ENCODE measurements around the gene BRMS1.
"Not testable (repeated sequence)": the region's sequence is repeated elsewhere in the genome, so short reads cannot be mapped to it uniquely, and the experiment has no call there.

The BRMS1 gene

DNA sequence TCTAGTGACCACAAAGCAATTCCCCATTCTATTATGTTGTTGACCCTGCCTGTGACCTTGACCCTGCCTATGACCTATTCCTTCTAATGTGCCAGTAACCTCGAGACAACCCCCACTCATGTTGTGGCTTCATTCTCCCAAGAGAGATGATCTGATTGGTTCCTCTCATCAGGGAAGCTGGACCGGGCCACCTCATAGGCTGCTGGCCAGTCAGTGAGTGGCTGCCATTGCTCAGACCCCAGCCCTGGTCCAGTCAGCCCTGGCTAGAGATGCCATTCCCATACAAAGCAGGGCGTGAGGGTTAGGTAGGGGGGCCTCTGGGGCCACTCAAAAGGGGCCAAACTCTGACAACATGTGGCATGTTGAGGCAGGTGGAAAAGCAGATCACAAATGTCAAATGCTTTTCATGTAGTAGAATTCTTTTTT, 14.8 kb upstream of the BRMS1 start:
- Histone ChIP-seq H3K4me2 (no peak overlapping the region), H3K27ac (no peak overlapping the region), H2AFZ (ENCODE audit: low read depth) (no peak overlapping the region), H3K36me3 (ENCODE audit: insufficient read depth) (no peaks in the 10 kb centered on the region), H3K4me1 (ENCODE audit: low read depth, poor library complexity, severe bottlenecking) (no peaks in the 10 kb centered on the region), H3K4me3 (IDR thresholded peaks at IDR 0.05; ENCODE audit: insufficient read depth, low read depth, low read length) (no peak overlapping the region), H3K79me2 (ENCODE audit: insufficient read depth, low read depth) (no peaks in the 10 kb centered on the region), H4K20me1 (ENCODE audit: insufficient read depth) (no peaks in the 10 kb centered on the region), H3K9ac (no peak overlapping the region), H3K27me3 (ENCODE audit: insufficient read depth, low read depth) (no peaks in the 10 kb centered on the region)
- TF ChIP-seq, protein P1, sequence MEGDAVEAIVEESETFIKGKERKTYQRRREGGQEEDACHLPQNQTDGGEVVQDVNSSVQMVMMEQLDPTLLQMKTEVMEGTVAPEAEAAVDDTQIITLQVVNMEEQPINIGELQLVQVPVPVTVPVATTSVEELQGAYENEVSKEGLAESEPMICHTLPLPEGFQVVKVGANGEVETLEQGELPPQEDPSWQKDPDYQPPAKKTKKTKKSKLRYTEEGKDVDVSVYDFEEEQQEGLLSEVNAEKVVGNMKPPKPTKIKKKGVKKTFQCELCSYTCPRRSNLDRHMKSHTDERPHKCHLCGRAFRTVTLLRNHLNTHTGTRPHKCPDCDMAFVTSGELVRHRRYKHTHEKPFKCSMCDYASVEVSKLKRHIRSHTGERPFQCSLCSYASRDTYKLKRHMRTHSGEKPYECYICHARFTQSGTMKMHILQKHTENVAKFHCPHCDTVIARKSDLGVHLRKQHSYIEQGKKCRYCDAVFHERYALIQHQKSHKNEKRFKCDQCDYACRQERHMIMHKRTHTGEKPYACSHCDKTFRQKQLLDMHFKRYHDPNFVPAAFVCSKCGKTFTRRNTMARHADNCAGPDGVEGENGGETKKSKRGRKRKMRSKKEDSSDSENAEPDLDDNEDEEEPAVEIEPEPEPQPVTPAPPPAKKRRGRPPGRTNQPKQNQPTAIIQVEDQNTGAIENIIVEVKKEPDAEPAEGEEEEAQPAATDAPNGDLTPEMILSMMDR (conservative IDR thresholded peaks at IDR 0.05; ENCODE audit: low read depth, low read length) = no peak

DNA sequence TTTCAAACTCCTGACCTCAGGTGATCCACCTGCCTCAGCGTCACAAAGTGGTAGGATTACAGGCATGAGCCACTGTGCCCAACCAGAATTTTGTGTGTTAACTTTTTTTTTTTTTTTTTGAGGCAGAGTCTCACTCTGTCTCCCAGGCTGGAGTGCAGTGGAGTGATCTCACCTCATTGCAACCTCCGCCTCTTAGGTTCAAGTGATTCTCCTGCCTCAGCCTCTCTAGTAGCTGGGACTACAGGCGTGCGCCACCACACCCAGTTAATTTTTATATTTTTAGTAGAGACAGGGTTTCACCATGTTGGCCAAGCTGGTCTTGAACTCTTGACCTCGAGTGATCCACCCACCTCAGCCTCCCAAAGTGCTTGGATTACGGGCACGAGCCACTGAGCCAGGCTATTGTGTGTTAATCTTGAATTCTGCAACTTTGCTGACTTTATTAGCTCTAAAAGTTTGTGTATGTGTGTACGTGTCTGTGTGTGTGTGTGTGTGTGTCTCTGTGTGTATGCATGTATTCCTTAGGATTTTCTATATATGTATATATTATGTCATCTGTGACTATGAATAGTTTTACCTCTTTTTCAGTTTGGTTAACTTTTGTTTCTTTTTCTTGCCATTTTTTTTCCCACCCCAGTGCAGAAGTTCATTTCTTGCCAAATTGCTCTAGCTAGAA, 5.8 kb upstream of the BRMS1 start:
- not testable (repeated sequence) for H2AFZ ChIP-seq (ENCODE audit: low read depth); H3K9ac ChIP-seq; H3K27ac ChIP-seq; H3K4me3 ChIP-seq (IDR thresholded peaks at IDR 0.05; ENCODE audit: insufficient read depth, low read depth, low read length); H3K36me3 ChIP-seq (ENCODE audit: insufficient read depth); H3K79me2 ChIP-seq (ENCODE audit: insufficient read depth, low read depth); H3K4me1 ChIP-seq (ENCODE audit: low read depth, poor library complexity, severe bottlenecking); H3K4me2 ChIP-seq; H3K27me3 ChIP-seq (ENCODE audit: insufficient read depth, low read depth); H4K20me1 ChIP-seq (ENCODE audit: insufficient read depth)

DNA sequence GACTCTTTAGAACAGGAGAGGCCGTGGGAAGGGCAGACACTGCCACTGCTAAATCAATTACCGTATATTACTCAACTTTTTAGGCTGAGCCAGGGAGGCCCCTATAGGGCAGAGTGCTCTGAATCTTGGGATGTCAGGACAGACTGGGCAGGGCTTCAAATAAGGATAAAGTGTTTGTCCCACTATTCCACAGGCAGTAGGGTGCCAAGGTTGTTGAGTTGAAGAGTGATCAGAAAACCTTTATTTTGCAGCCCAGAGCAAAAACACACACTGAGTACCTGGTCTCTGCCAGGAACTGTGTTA, 4.1 kb upstream of the BRMS1 start:
- H3K27ac ChIP-seq = no peak overlapping the region

DNA sequence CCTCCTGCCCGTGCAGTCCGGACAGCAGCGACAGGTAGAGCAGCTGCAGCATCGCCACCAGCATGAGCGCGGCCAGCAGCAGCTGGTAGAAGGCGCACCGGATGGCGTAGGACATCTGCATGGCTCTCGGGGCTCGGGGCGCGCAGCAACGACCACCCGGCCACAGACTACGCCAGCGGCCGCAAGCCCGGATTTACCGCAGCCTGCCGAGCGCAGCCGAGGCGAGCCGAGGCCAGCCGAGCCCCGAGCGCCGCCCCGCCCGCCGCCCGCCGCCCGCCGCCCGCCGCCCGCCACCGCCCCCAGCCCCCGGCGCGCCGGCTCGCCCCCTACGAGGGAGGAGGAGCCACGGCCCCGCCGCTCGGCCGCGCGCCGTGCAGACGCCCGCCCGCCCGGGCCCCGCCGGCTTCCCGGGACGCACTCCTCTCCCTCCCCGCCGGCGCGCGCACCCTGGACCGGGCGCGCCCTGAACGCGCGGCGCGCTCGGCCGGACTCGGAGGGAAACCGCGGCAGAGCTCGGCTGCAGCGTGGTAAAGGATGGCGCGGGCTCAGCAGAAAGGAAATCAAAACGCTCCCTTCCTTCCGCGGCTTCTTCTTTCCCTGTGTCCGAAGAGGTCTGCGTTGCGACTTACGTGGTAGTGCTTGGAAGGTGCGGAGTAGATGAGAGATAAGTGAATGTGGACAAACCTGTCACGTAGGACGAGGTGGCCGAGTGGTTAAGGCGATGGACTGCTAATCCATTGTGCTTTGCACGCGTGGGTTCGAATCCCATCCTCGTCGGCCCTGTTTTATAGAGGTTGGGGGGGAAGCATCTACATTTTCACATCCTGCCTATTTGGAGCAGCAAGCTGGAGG, 2.7 kb upstream of the BRMS1 start, which contains the start of gene B4GAT1:
Gene B4GAT1 (minus strand): TSS at position 205 of the 852 bp plus-strand sequence. CDS start 84 bp downstream, at position 121.
- peaks cover 18% of the 10 kb centered on the region; the same call in 1 of the 2 replicates for H3K79me2 ChIP-seq (ENCODE audit: insufficient read depth, low read depth)
- H4K20me1 ChIP-seq (ENCODE audit: insufficient read depth) = no peaks in the 10 kb centered on the region
- peak within 1 kb of the TSS; percentile 43; the same call in 1 of the 2 replicates for H3K27ac ChIP-seq
- H3K27me3 ChIP-seq (ENCODE audit: insufficient read depth, low read depth) = no peaks in the 10 kb centered on the region
- TF ChIP-seq, protein P1 (conservative IDR thresholded peaks at IDR 0.05; ENCODE audit: low read depth, low read length) = no peak
- H3K4me1 ChIP-seq (ENCODE audit: low read depth, poor library complexity, severe bottlenecking) = peaks cover 20% of the 10 kb centered on the region
- H2AFZ ChIP-seq (ENCODE audit: low read depth) = peak within 1 kb of the TSS; percentile 92
- no peaks in the 10 kb centered on the region; the same call in 1 of the 2 replicates for H3K36me3 ChIP-seq (ENCODE audit: insufficient read depth)
- peak within 1 kb of the TSS; percentile 78 for H3K4me2 ChIP-seq
- H3K9ac ChIP-seq = peak within 1 kb of the TSS; percentile 46; the same call in 1 of the 2 replicates
- H3K4me3 ChIP-seq (IDR thresholded peaks at IDR 0.05; ENCODE audit: insufficient read depth, low read depth, low read length) = no peak within 1 kb of the TSS

More for the DNA sequence above, 4.1 kb upstream of the BRMS1 start:
- peaks cover 14% of the 10 kb centered on the region for H3K4me1 ChIP-seq (ENCODE audit: low read depth, poor library complexity, severe bottlenecking)
- no peak overlapping the region for H3K4me2 ChIP-seq
- H3K36me3 ChIP-seq (ENCODE audit: insufficient read depth) = no peaks in the 10 kb centered on the region
- TF ChIP-seq, protein P1 (conservative IDR thresholded peaks at IDR 0.05; ENCODE audit: low read depth, low read length) = no peak
- peaks cover 7% of the 10 kb centered on the region; the same call in 1 of the 2 replicates for H3K79me2 ChIP-seq (ENCODE audit: insufficient read depth, low read depth)
- no peak overlapping the region for H2AFZ ChIP-seq (ENCODE audit: low read depth)
- no peaks in the 10 kb centered on the region for H4K20me1 ChIP-seq (ENCODE audit: insufficient read depth)
- H3K4me3 ChIP-seq (IDR thresholded peaks at IDR 0.05; ENCODE audit: insufficient read depth, low read depth, low read length) = no peak overlapping the region
- no peaks in the 10 kb centered on the region for H3K27me3 ChIP-seq (ENCODE audit: insufficient read depth, low read depth)
- H3K9ac ChIP-seq = no peak overlapping the region
